HCT116 (cell line): ENCODE results near the gene RUNDC3A. TPM values are rescaled to one million over a fixed set of nuclear protein-coding genes. Genes with fewer than 3 reads are reported as not detected.

Experiments used
- ATAC-seq: fragments of 200-7000 bp; cut with Tn5 transposase; 2 replicates; pipeline ENCODE4 v1.9.1; 2020; ENCODE audit warnings: mild to moderate bottlenecking, moderate library complexity
- BruUV-seq: library from RNA; stranded (reverse); fragments of 400-500 nt; replicated peaks from 2 replicates; lab custom pipeline; 2021; lab: Mats Ljungman, UMichigan
- CTCF ChIA-PET: fragments of 300-600 bp; sonication (Branson Sonifier 250); formaldehyde crosslinking; loops from one replicate; lab custom pipeline; 2021; ENCODE audit warnings: antibody characterized with exemption; lab: Charles Lee
- POLR2A ChIA-PET: fragments of 300-600, 350-600 bp; sonication (Branson Sonifier 250); formaldehyde crosslinking; loops from one replicate; lab custom pipeline; 2021; ENCODE audit warnings: antibody characterized with exemption; lab: Charles Lee
- RAD21 ChIA-PET, 2 experiments: fragments of 300-600 bp; sonication (Branson Sonifier 250); formaldehyde crosslinking; loops; one replicate each; lab custom pipeline; 2023; ENCODE audit warnings: low total read pairs in 2 of 2; ENCODE audit not compliant: uncharacterized antibody in 2 of 2, unreplicated experiment in 2 of 2, low non-redundant PET in 1 of 2; lab: Charles Lee
- DNase-seq: peaks from one replicate; pipeline ENCODE4 v3.0.0-alpha.2; 2010; ENCODE audit warnings: low read depth, low spot score
- H2AFZ ChIP-seq: fragments of 200-600 bp; shearing (Covaris generic), sonication (generic); 2 replicates; pipeline ENCODE4 v1.6.1; 2017; ENCODE audit warnings: low read depth, mixed run types, mixed read lengths, antibody characterized with exemption, low read length; ENCODE audit not compliant: poor library complexity, severe bottlenecking
- H3K27ac ChIP-seq: 2 replicates; pipeline ENCODE4 v1.5.1; 2012; ENCODE audit warnings: low read depth, low read length
- H3K27me3 ChIP-seq: fragments of 200-600 bp; sonication (generic); 2 replicates; pipeline ENCODE4 v1.6.1; 2016; ENCODE audit warnings: mixed run types, low read length, mixed read lengths; ENCODE audit not compliant: insufficient read depth
- H3K36me3 ChIP-seq, 2 experiments: fragments of 200-500 bp in 1 of 2; fragments of 200-600 bp in 1 of 2; sonication (Bioruptor generic) in 1 of 2; sonication (generic) in 1 of 2; 2 replicates each; pipeline versions ENCODE4 v1.5.1 to v1.6.1; 2014 to 2016; ENCODE audit warnings: low read length in 2 of 2, inconsistent platforms in 1 of 2, mixed read lengths in 1 of 2, mixed run types in 1 of 2; ENCODE audit not compliant: insufficient read depth in 2 of 2, control insufficient read depth in 1 of 2
- H3K4me1 ChIP-seq, 2 experiments: fragments of 200-600 bp in 1 of 2; sonication (generic) in 1 of 2; 2 replicates each; pipeline versions ENCODE4 v1.5.1 to v1.6.1; 2012 to 2017; ENCODE audit warnings: low read length in 2 of 2, inconsistent platforms in 1 of 2, mild to moderate bottlenecking in 1 of 2, mixed read lengths in 1 of 2, mixed run types in 1 of 2, moderate library complexity in 1 of 2; ENCODE audit not compliant: insufficient read depth in 2 of 2, control insufficient read depth in 1 of 2
- H3K4me2 ChIP-seq: fragments of 200-600 bp; sonication (generic); 2 replicates; pipeline ENCODE4 v1.6.1; 2017; ENCODE audit warnings: mixed run types, low read length, mixed read lengths
- H3K4me3 ChIP-seq, 2 experiments: fragments of 200-600 bp in 1 of 2; sonication (generic) in 1 of 2; replicated peaks in 1 of 2; 2 replicates each; pipeline ENCODE4 v1.5.1; 2011 to 2016; ENCODE audit warnings: low read length in 2 of 2, control low read depth in 1 of 2, low read depth in 1 of 2, mild to moderate bottlenecking in 1 of 2, mixed read lengths in 1 of 2, mixed run types in 1 of 2
- H3K79me2 ChIP-seq: fragments of 200-600 bp; sonication (generic); 2 replicates; pipeline ENCODE4 v1.6.1; 2017; ENCODE audit warnings: mild to moderate bottlenecking, mixed run types, low read length, moderate library complexity, mixed read lengths; ENCODE audit not compliant: insufficient read depth
- H3K9ac ChIP-seq: fragments of 200-600 bp; sonication (generic); 2 replicates; pipeline ENCODE4 v1.6.1; 2016; ENCODE audit warnings: low read length, mixed read lengths
- H3K9me2 ChIP-seq: fragments of 200-600 bp; sonication (generic), shearing (Covaris generic); 2 replicates; pipeline ENCODE4 v1.6.1; 2017; ENCODE audit warnings: mixed run types, mild to moderate bottlenecking, moderate library complexity; ENCODE audit not compliant: insufficient read depth
- H3K9me3 ChIP-seq, 2 experiments: fragments of 200-500 bp in 1 of 2; fragments of 200-600 bp in 1 of 2; sonication (Bioruptor generic) in 1 of 2; sonication (generic) in 1 of 2; 2 replicates each; pipeline ENCODE4 v1.6.1; 2014 to 2017; ENCODE audit warnings: low read length in 2 of 2, mixed read lengths in 2 of 2, inconsistent platforms in 1 of 2, low read depth in 1 of 2, mild to moderate bottlenecking in 1 of 2, mixed run types in 1 of 2, moderate library complexity in 1 of 2; ENCODE audit not compliant: control insufficient read depth in 1 of 2, insufficient read depth in 1 of 2
- H4K20me1 ChIP-seq: fragments of 200-600 bp; sonication (generic), shearing (Covaris generic); 2 replicates; pipeline ENCODE4 v1.6.1; 2017; ENCODE audit warnings: mixed run types, mild to moderate bottlenecking, moderate library complexity; ENCODE audit not compliant: insufficient read depth
- CEBPB ChIP-seq: IDR thresholded peaks from 2 replicates; pipeline ENCODE4 v1.6.1; 2012; ENCODE audit warnings: low read depth
- EGR1 ChIP-seq: IDR thresholded peaks from 2 replicates; pipeline ENCODE4 v1.6.1; 2012; ENCODE audit warnings: low read depth
- ELF1 ChIP-seq: IDR thresholded peaks from 2 replicates; pipeline ENCODE4 v1.6.1; 2012; ENCODE audit warnings: low read depth, borderline replicate concordance
- EZH2phosphoT487 ChIP-seq: fragments of 200-600 bp; IDR thresholded peaks from 2 replicates; pipeline ENCODE4 v1.6.1; 2018; ENCODE audit warnings: antibody characterized with exemption, borderline replicate concordance
- FOSL1 ChIP-seq: IDR thresholded peaks from 2 replicates; pipeline ENCODE4 v1.6.1; 2012; ENCODE audit warnings: low read depth
- JUND ChIP-seq: IDR thresholded peaks from 2 replicates; pipeline ENCODE4 v1.6.1; 2012
- POLR2AphosphoS5 ChIP-seq: IDR thresholded peaks from 2 replicates; pipeline ENCODE4 v1.6.1; 2011; ENCODE audit warnings: mild to moderate bottlenecking, low read depth, low read length, moderate library complexity
- RAD21 ChIP-seq: IDR thresholded peaks from 2 replicates; pipeline ENCODE4 v1.6.1; 2012; ENCODE audit warnings: low read depth, mild to moderate bottlenecking
- SIN3A ChIP-seq: IDR thresholded peaks from 2 replicates; pipeline ENCODE4 v1.6.1; 2012; ENCODE audit warnings: low read depth
- SP1 ChIP-seq: IDR thresholded peaks from 2 replicates; pipeline ENCODE4 v1.6.1; 2012; ENCODE audit warnings: low read depth
- TCF7L2 ChIP-seq: IDR thresholded peaks from 2 replicates; pipeline ENCODE4 v1.7.0; 2011; ENCODE audit warnings: borderline replicate concordance, inconsistent platforms; ENCODE audit not compliant: insufficient read depth, insufficient read length; ENCODE audit errors: extremely low read depth
- YY1 ChIP-seq: IDR thresholded peaks from 2 replicates; pipeline ENCODE4 v1.6.1; 2011; ENCODE audit warnings: low read length, low read depth, moderate library complexity, mild to moderate bottlenecking; ENCODE audit not compliant: insufficient replicate concordance; ENCODE audit errors: extremely low read depth
- ZFX ChIP-seq: fragments of 450-650 bp; IDR thresholded peaks from 2 replicates; pipeline ENCODE4 v1.6.1; 2017
- ZNF274 ChIP-seq: fragments of 200-500 bp; sonication (Bioruptor generic); IDR thresholded peaks from 2 replicates; pipeline ENCODE4 v1.6.1; 2014; ENCODE audit warnings: mild to moderate bottlenecking, low read depth, low read length, inconsistent platforms
- intact Hi-C: fragments of 100-400 bp; cut with micrococcal nuclease; formaldehyde crosslinking; loops from 2 replicates; pipeline ENCODE4 v1.10.0; 2022
- total RNA-seq: library from RNA; stranded (reverse); gene quantifications from one replicate; pipeline ENCODE4 v1.2.1, GENCODE V29; 2021; ENCODE audit not compliant: unreplicated experiment
- TF ChIP-seq, protein P1 (sequence below): IDR thresholded peaks from 2 replicates; pipeline ENCODE4 v1.6.1; 2012
- TF ChIP-seq, protein P2 (sequence below): IDR thresholded peaks from 2 replicates; pipeline ENCODE4 v1.6.1; 2011; ENCODE audit warnings: mild to moderate bottlenecking, low read length, moderate library complexity; ENCODE audit not compliant: insufficient replicate concordance; ENCODE audit errors: extremely low read depth
- TF ChIP-seq, protein P3 (sequence below): IDR thresholded peaks from 2 replicates; pipeline ENCODE4 v1.6.1; 2012
- TF ChIP-seq, protein P4 (sequence below): IDR thresholded peaks from 2 replicates; pipeline ENCODE4 v1.6.1; 2012; ENCODE audit warnings: low read depth

RUNDC3A gene
- total RNA-seq, 1 experiment from 2014 or later: 0.61 TPM

DNA sequence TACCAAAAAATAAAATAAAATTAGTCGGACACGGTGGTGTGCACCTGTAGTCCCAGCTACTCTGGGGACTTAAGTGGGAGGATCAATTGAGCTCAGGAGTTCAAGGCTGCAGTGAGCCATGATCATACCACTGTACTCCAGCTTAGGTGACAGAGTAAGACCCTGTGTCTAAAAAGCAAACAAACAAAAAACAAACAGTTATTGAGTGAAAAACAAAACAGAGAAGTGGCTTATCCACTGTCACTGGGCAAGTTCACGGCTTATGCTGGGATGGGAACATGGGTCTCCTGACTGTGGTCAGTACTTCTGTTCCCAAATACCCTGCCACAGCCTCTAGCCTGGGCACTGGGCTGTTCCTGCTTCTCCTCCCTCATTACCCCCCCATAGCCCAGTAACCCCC lies 27.2 kb downstream of the RUNDC3A start:
- DNase-seq: no peak
- Histone ChIP-seq H3K9me3 (no peaks in the 10 kb centered on the region), H3K9me2 (no peaks in the 10 kb centered on the region), H3K4me1 (peaks cover 3 to 17% of the 10 kb centered on the region in 2 experiments; a peak in 3 of 4 replicates), H2AFZ (no peak overlapping the region), H3K27ac (no peak overlapping the region), H3K36me3 (no peaks in the 10 kb centered on the region), H4K20me1 (no peaks in the 10 kb centered on the region), H3K4me3 (no peak overlapping the region), H3K27me3 (no peaks in the 10 kb centered on the region), H3K9ac (no peak overlapping the region), H3K79me2 (no peaks in the 10 kb centered on the region), H3K4me2 (no peak overlapping the region)
- ATAC-seq: no peak
- TF ChIP-seq YY1 (no peak), ZFX (no peak), TCF7L2 (no peak), SP1 (no peak), ZNF274 (no peak), EZH2phosphoT487 (no peak), JUND (no peak), FOSL1 (no peak), POLR2AphosphoS5 (no peak), SIN3A (no peak), CEBPB (no peak), RAD21 (no peak), EGR1 (no peak), ELF1 (no peak)
- TF ChIP-seq, protein P1, sequence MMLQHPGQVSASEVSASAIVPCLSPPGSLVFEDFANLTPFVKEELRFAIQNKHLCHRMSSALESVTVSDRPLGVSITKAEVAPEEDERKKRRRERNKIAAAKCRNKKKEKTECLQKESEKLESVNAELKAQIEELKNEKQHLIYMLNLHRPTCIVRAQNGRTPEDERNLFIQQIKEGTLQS: no peak
- TF ChIP-seq, protein P2, sequence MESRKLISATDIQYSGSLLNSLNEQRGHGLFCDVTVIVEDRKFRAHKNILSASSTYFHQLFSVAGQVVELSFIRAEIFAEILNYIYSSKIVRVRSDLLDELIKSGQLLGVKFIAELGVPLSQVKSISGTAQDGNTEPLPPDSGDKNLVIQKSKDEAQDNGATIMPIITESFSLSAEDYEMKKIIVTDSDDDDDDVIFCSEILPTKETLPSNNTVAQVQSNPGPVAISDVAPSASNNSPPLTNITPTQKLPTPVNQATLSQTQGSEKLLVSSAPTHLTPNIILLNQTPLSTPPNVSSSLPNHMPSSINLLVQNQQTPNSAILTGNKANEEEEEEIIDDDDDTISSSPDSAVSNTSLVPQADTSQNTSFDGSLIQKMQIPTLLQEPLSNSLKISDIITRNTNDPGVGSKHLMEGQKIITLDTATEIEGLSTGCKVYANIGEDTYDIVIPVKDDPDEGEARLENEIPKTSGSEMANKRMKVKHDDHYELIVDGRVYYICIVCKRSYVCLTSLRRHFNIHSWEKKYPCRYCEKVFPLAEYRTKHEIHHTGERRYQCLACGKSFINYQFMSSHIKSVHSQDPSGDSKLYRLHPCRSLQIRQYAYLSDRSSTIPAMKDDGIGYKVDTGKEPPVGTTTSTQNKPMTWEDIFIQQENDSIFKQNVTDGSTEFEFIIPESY: no peak
- TF ChIP-seq, protein P3, sequence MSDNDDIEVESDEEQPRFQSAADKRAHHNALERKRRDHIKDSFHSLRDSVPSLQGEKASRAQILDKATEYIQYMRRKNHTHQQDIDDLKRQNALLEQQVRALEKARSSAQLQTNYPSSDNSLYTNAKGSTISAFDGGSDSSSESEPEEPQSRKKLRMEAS: no peak
- TF ChIP-seq, protein P4, sequence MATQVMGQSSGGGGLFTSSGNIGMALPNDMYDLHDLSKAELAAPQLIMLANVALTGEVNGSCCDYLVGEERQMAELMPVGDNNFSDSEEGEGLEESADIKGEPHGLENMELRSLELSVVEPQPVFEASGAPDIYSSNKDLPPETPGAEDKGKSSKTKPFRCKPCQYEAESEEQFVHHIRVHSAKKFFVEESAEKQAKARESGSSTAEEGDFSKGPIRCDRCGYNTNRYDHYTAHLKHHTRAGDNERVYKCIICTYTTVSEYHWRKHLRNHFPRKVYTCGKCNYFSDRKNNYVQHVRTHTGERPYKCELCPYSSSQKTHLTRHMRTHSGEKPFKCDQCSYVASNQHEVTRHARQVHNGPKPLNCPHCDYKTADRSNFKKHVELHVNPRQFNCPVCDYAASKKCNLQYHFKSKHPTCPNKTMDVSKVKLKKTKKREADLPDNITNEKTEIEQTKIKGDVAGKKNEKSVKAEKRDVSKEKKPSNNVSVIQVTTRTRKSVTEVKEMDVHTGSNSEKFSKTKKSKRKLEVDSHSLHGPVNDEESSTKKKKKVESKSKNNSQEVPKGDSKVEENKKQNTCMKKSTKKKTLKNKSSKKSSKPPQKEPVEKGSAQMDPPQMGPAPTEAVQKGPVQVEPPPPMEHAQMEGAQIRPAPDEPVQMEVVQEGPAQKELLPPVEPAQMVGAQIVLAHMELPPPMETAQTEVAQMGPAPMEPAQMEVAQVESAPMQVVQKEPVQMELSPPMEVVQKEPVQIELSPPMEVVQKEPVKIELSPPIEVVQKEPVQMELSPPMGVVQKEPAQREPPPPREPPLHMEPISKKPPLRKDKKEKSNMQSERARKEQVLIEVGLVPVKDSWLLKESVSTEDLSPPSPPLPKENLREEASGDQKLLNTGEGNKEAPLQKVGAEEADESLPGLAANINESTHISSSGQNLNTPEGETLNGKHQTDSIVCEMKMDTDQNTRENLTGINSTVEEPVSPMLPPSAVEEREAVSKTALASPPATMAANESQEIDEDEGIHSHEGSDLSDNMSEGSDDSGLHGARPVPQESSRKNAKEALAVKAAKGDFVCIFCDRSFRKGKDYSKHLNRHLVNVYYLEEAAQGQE: no peak
- CTCF ChIA-PET: no interaction called here
- RAD21 ChIA-PET: no interaction called here
- intact Hi-C loops: no loop called here
- BruUV-seq: no TSS peak
- POLR2A ChIA-PET: no interaction called here
